Measurements from ENCODE around the gene QKI. TPM values are rescaled to one million over a fixed set of nuclear protein-coding genes. Genes with fewer than 3 reads are reported as not detected.

The QKI gene
- total RNA-seq, 1 donor from 2014 or later = 79.7 TPM

DNA sequence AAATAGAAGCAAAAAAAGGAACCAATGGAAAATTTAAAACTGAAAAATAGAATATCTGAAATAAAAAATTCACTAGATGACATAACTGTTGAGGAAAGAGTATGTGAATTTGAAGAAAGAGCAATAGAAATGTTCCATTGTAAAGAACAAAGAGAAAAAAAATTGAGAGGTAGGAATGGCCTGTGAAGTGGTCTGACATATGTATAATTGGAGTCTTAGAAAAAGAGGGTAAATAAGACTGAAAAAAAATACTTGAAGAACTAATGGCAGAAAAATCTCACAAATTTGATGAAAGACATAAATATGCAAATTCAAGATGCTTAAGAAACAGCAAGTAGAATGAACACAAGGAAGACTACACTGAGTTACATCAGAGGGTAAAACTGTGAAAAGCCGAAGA, 93.4 kb downstream of the QKI start:
- intact Hi-C loops (cut with micrococcal nuclease) = no loop called here
- Mint-ChIP-seq H3K27me3 (no peaks in the 10 kb centered on the region), H3K4me1 (peaks cover 3% of the 10 kb centered on the region), H3K9me3 (peaks cover 24% of the 10 kb centered on the region), H3K36me3 (ENCODE audit: low read depth) (peaks cover 40% of the 10 kb centered on the region), H3K4me3 (no peak overlapping the region), H3K27ac (no peak overlapping the region)
- DNase-seq = no peak

DNA sequence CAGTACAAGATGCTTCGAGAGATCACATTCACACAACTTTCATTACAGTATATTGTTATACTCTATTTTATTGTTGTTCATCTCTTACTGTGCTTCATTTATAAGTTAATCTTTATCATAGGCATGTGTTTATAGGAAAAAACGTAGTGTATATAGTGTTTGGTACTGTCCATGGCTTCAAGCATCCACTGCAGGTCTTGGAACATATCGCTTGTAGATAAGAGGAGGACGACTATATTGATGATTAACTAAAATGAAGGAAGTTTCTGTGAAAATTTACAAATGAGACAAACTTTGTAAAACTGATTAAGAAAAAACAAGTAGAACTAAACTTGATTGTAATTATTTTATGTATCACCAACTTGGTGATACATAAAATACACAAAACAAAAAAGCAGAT, 98.5 kb downstream of the QKI start:
- Mint-ChIP-seq H3K36me3 (ENCODE audit: low read depth) (peaks cover 3% of the 10 kb centered on the region), H3K4me1 (peaks cover 2% of the 10 kb centered on the region), H3K27ac (no peak overlapping the region), H3K4me3 (no peak overlapping the region), H3K27me3 (no peaks in the 10 kb centered on the region), H3K9me3 (peaks cover 3% of the 10 kb centered on the region)
- intact Hi-C loops (cut with micrococcal nuclease) = no loop called here
- no peak for DNase-seq

DNA sequence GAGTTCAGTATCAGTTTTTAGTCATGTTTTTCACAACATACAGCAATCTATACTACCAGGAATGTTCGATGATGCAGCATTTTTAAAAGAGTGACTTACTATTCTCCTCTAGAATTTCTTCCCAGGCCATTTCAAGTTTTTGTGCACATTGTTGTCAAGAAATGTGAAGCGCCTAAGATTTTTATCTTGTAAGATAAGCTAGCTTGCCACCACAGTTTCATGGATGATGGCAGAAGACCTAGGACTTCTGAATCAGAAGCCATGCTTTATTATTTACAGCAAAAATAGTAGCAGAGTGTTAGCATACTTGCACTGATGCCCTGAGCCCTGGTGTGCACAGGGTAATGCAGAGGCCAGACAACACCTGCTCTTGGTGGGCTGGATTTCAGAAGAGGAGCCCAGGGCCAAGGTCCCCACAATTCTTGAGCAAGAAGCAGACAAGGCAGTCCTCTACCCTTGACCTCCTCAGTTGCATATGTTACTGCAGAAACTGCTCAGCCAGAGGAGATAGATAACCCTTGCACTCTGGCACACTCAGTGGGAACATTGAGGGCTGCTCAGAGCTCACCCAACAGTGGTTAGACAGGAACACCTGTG, 99.2 kb downstream of the QKI start:
- Mint-ChIP-seq H3K27ac (no peak overlapping the region), H3K27me3 (no peaks in the 10 kb centered on the region), H3K4me3 (no peak overlapping the region), H3K36me3 (ENCODE audit: low read depth) (peaks cover 2% of the 10 kb centered on the region), H3K9me3 (no peaks in the 10 kb centered on the region), H3K4me1 (peaks cover 4% of the 10 kb centered on the region)
- intact Hi-C loops (cut with micrococcal nuclease) = no loop called here
- DNase-seq = no peak

DNA sequence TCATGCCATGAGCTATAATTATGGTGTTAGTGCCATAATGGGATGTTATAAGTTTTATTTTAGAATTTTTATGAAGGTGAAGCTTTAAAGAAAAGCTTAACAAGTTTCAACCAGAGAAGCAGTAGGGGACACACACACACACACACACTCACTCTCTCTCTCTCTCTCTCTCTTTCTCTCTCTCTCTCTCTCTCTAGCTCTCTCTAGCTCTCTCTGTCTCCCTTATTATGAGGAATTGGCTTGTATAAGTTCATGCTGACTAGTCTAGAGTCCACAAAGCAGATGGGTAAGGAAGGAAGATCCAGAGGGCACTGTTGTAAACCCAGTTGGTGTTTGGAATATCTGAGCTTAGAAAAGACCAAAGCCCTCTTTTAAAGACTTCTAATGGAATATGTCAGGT, 102.4 kb downstream of the QKI start:
- peaks cover 2% of the 10 kb centered on the region for H3K36me3 Mint-ChIP-seq (ENCODE audit: low read depth)
- intact Hi-C loops (cut with micrococcal nuclease) = no loop called here
- no peak overlapping the region for H3K4me3 Mint-ChIP-seq
- no peak for DNase-seq
- no peaks in the 10 kb centered on the region for H3K27me3 Mint-ChIP-seq
- H3K27ac Mint-ChIP-seq = no peak overlapping the region
- H3K9me3 Mint-ChIP-seq = no peaks in the 10 kb centered on the region
- H3K4me1 Mint-ChIP-seq = peaks cover 6% of the 10 kb centered on the region

DNA sequence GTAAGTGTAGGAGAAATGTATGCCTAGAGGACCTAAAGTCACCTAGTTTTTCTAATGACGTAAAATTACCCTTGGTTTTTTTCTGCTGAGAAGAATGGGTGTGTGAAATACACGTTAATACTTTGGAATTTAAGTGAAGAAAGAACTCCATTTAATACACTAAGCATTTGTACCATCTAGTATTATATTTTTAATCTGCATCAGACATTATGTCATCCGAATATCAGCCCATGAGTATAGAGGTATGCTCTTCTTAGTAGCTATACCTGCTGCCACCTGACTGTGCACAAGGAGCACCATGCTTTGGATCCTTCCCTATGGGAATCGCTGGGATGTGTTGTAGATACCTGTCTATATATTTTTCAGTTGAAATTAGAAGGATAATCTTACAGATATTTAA, 106.4 kb downstream of the QKI start:
- Mint-ChIP-seq H3K4me1 (peaks cover 6% of the 10 kb centered on the region), H3K9me3 (no peaks in the 10 kb centered on the region), H3K4me3 (no peak overlapping the region), H3K27me3 (no peaks in the 10 kb centered on the region), H3K27ac (no peak overlapping the region), H3K36me3 (ENCODE audit: low read depth) (peaks cover 2% of the 10 kb centered on the region)
- DNase-seq = no peak
- intact Hi-C loops (cut with micrococcal nuclease) = no loop called here

DNA sequence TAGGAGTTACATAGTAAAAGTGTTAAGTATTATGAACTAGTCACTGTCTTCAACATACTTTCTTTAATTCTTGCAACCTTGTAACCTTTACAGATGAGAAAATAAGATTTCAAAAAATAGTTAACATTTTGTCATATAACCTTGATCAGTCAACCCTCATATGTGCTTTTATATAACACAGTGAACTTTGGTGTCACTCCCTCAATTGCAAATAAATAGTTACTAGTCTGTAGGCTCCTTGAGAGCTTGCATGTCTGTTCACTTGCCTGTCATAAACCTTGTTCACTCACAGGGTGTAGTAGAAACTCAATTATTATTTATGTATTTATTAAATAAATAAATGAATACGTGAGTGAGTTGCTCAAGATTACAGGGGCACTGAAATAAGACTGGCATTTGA, 107.5 kb downstream of the QKI start:
- H3K9me3 Mint-ChIP-seq = no peaks in the 10 kb centered on the region
- no peak for DNase-seq
- H3K36me3 Mint-ChIP-seq (ENCODE audit: low read depth) = peaks cover 2% of the 10 kb centered on the region
- no peak overlapping the region for H3K4me3 Mint-ChIP-seq
- no peak overlapping the region for H3K27ac Mint-ChIP-seq
- no peaks in the 10 kb centered on the region for H3K27me3 Mint-ChIP-seq
- peaks cover 5% of the 10 kb centered on the region for H3K4me1 Mint-ChIP-seq
- intact Hi-C loops (cut with micrococcal nuclease) = no loop called here

DNA sequence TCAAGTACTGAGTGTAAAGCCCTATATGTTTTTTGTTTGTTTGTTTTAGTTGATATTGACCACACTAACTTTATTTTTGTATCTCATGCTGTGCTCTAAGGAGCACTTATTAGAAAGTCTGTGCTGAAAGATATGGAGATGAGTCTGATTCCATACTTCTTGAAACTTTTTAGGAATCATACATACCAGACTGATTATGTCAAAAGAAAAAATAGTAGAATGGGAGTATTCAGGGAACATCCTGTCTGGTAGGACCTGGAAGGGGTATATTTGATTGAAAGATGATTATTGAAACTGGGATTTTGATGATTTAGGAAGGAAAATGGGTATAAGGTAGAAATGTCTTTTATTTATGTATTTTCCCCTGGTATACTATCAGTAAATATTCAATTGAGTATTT, 111.4 kb downstream of the QKI start:
- no peak for DNase-seq
- no peak overlapping the region for H3K27ac Mint-ChIP-seq
- no peaks in the 10 kb centered on the region for H3K9me3 Mint-ChIP-seq
- H3K36me3 Mint-ChIP-seq (ENCODE audit: low read depth) = no peaks in the 10 kb centered on the region
- H3K4me1 Mint-ChIP-seq = no peaks in the 10 kb centered on the region
- intact Hi-C loops (cut with micrococcal nuclease) = no loop called here
- no peak overlapping the region for H3K4me3 Mint-ChIP-seq
- H3K27me3 Mint-ChIP-seq = no peaks in the 10 kb centered on the region

DNA sequence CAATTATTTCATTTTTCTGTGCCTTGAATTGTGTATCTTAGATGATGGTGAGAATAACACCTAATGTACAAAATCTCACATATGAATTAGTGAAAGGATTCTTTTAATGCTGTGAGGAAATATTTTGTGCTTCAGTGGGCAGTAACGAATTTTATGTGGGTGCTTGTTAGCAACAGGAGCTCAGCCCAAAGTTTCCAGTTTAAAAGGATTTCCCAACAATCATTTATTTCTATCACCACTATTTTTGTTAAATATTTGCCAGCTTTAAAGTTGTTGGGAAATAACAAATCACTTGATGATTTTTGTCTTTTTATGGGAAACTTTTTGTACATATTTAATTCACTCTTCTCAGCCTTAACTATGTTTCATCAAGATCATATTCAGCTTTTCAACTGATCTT, 111.8 kb downstream of the QKI start:
- no peaks in the 10 kb centered on the region for H3K4me1 Mint-ChIP-seq
- H3K4me3 Mint-ChIP-seq = no peak overlapping the region
- H3K36me3 Mint-ChIP-seq (ENCODE audit: low read depth) = no peaks in the 10 kb centered on the region
- no peaks in the 10 kb centered on the region for H3K27me3 Mint-ChIP-seq
- H3K9me3 Mint-ChIP-seq = no peaks in the 10 kb centered on the region
- no peak overlapping the region for H3K27ac Mint-ChIP-seq
- intact Hi-C loops (cut with micrococcal nuclease) = no loop called here
- DNase-seq = no peak

DNA sequence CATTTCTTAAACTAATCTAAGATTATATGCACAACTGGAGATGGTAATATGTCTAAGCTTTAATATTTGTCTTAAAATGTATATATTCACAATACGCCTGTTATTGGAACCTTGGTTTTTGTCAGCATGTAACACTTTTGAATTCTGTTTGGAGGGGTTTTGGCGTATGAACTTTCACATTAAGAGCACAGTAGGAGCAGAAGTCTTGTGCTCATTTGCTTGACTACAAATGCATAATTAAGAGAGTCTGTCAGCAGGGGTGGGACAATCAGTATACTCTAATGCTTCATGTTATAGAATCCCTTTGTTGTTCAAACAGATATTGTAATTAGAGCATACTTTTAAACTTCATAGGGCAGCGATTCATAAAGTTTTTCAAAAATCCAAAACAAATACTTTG, 112.8 kb downstream of the QKI start:
- H3K4me1 Mint-ChIP-seq = no peaks in the 10 kb centered on the region
- no peak for DNase-seq
- no peaks in the 10 kb centered on the region for H3K27me3 Mint-ChIP-seq
- H3K36me3 Mint-ChIP-seq (ENCODE audit: low read depth) = no peaks in the 10 kb centered on the region
- no peak overlapping the region for H3K27ac Mint-ChIP-seq
- H3K4me3 Mint-ChIP-seq = no peak overlapping the region
- no peaks in the 10 kb centered on the region for H3K9me3 Mint-ChIP-seq
- intact Hi-C loops (cut with micrococcal nuclease) = no loop called here

DNA sequence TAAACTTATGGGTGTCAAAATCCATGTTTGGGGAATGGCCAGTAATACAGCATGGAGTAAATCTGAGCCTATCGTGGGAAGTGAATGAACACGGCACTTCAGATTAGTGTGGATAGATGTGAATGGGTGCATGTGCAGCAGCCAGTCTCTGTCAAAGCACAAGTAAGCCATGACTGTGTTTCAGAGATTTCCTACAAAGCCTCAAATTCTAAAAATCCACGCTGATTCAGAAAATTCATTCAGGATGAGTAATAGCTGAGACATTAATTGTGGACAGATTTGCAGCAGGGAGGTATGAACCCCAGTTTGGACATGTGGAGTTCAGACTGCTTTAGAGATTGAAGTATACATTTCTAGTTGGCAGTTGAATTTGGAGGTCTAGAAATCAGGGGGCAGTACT, 115.1 kb downstream of the QKI start:
- Mint-ChIP-seq H3K9me3 (no peaks in the 10 kb centered on the region), H3K36me3 (ENCODE audit: low read depth) (peaks cover 2% of the 10 kb centered on the region), H3K4me1 (no peaks in the 10 kb centered on the region), H3K27me3 (no peaks in the 10 kb centered on the region), H3K27ac (no peak overlapping the region), H3K4me3 (no peak overlapping the region)
- intact Hi-C loops (cut with micrococcal nuclease) = no loop called here
- no peak for DNase-seq

DNA sequence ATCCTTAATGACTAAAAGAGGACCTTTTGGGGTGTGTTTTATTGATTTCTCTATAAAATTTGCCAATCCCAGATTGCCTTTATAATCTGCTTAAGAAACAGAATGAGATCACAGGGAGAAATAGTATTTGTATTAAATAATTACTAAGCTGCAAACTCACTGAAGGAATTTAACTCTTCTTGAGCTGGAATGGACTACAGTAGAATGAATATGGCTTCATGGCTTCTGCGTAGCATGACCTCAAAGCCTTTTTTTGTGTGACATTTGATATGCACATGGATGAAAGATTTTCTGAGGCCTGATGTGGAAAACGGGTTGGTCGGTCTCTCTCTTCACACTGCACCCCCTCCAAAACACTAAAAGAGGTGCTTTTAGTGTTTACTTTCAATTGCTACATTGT, 115.9 kb downstream of the QKI start:
- H3K27me3 Mint-ChIP-seq = no peaks in the 10 kb centered on the region
- no peak overlapping the region for H3K27ac Mint-ChIP-seq
- no peak for DNase-seq
- no peak overlapping the region for H3K4me3 Mint-ChIP-seq
- intact Hi-C loops (cut with micrococcal nuclease) = no loop called here
- H3K36me3 Mint-ChIP-seq (ENCODE audit: low read depth) = peaks cover 4% of the 10 kb centered on the region
- no peaks in the 10 kb centered on the region for H3K4me1 Mint-ChIP-seq
- H3K9me3 Mint-ChIP-seq = no peaks in the 10 kb centered on the region

DNA sequence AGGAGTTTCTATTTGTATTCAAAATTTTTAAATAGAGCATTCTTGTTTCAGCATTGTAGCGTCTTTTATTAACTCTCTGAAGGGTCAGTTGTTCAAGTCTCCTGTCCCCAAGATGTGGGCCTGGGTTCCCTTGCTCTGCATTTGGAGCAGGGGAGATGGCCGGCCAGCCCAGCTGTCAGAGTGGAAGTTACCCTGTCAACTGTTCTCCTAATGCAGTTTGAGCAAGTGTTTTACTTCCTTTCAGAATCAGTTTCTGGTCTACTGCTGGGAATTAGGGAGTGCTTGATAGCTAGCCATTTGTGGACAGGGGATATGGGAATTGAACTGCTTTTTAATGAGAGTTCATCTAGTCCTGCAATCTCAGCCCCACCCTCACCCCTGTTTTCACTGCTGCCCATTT, 116.6 kb downstream of the QKI start:
- Mint-ChIP-seq H3K4me1 (no peaks in the 10 kb centered on the region), H3K4me3 (no peak overlapping the region), H3K36me3 (ENCODE audit: low read depth) (peaks cover 4% of the 10 kb centered on the region), H3K27ac (no peak overlapping the region), H3K27me3 (no peaks in the 10 kb centered on the region), H3K9me3 (no peaks in the 10 kb centered on the region)
- intact Hi-C loops (cut with micrococcal nuclease) = no loop called here
- no peak for DNase-seq

DNA sequence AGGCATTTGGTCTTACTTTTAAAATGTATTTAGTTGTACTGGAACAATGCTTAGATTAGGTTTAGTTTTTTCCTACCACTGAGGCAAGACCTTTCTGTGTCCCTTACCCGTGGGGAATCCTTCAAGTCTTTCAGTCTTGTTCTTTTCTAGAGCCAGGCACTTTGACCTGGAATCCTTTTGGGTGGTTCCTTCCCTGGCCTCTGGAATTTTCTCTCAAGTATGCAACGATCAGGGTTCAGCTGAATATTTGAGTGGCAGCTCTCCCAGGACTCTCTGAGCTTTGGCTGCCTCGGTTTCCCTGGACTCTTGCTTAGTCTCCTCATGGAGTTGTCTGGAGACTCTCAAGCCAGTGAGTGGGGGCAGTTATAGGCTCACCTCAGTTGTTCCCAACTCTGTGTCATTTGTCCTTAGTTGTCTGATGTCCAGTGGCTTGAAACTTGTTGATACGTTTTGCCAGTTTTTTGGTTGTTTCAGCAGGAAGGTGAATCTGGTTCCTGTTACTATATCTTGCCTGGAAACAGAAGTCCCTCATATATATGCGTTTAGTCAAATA, 118.1 kb downstream of the QKI start:
- no peak for DNase-seq
- peaks cover 1% of the 10 kb centered on the region for H3K4me1 Mint-ChIP-seq
- H3K27me3 Mint-ChIP-seq = no peaks in the 10 kb centered on the region
- peaks cover 8% of the 10 kb centered on the region for H3K36me3 Mint-ChIP-seq (ENCODE audit: low read depth)
- intact Hi-C loops (cut with micrococcal nuclease) = no loop called here
- H3K9me3 Mint-ChIP-seq = no peaks in the 10 kb centered on the region
- no peak overlapping the region for H3K4me3 Mint-ChIP-seq
- H3K27ac Mint-ChIP-seq = no peak overlapping the region

DNA sequence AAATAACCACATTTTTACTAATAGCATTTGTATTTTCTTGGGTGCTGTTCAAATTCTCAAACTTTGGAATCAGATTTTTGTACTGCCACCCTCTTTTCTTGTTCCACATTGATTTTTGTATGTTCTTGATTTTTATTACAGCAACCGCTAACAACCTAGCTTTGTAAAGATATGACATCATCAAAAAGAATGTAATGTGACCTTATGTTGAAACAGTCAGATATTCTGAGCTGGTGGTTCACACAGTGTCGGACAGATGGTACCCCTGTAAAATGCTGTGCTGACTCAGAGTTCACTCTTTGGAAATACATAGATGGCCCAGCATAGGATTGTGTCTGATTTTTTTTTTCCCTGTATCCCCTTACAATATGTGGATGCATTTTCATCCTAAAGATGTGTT, 118.9 kb downstream of the QKI start:
- H3K27me3 Mint-ChIP-seq = no peaks in the 10 kb centered on the region
- H3K9me3 Mint-ChIP-seq = no peaks in the 10 kb centered on the region
- no peak for DNase-seq
- H3K27ac Mint-ChIP-seq = no peak overlapping the region
- H3K4me3 Mint-ChIP-seq = no peak overlapping the region
- peaks cover 12% of the 10 kb centered on the region for H3K36me3 Mint-ChIP-seq (ENCODE audit: low read depth)
- intact Hi-C loops (cut with micrococcal nuclease) = no loop called here
- H3K4me1 Mint-ChIP-seq = peaks cover 4% of the 10 kb centered on the region

DNA sequence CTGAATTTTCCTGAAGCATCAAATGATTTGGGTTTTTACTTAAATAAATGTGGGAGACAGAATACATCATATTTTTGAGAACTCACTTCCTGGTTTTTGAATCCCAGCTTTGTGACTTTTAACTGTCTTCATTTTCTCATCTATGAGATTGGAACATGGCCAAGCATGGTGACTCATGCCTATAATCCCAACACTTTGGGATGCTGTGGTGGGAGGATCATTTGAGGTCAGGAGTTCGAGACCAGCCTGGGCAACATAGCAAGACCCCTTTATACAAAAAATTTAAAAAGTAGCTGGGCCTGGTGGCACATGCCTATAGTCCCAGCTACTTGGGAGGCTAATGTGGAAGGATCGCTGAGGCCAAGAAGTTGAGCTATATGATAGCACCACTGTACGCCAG, 122.3 kb downstream of the QKI start:
- peaks cover 7% of the 10 kb centered on the region for H3K4me1 Mint-ChIP-seq
- no peaks in the 10 kb centered on the region for H3K9me3 Mint-ChIP-seq
- intact Hi-C loops (cut with micrococcal nuclease) = no loop called here
- no peak overlapping the region for H3K4me3 Mint-ChIP-seq
- no peak for DNase-seq
- no peak overlapping the region for H3K27ac Mint-ChIP-seq
- no peaks in the 10 kb centered on the region for H3K27me3 Mint-ChIP-seq
- peaks cover 18% of the 10 kb centered on the region for H3K36me3 Mint-ChIP-seq (ENCODE audit: low read depth)
